ENCODE data around the gene CCPG1. TPM values are rescaled to one million over a fixed set of nuclear protein-coding genes. Genes with fewer than 3 reads are reported as not detected.
"Not testable (repeated sequence)": the region's sequence is repeated elsewhere in the genome, so short reads cannot be mapped to it uniquely, and the experiment has no call there.

The CCPG1 gene
- total and polyA plus RNA-seq, 10 of the 15 experiments (the other 5 are each of a cell fraction or from before 2014, with no cell fraction given), result 5.1 to 15.8 (median 10.0) TPM

DNA sequence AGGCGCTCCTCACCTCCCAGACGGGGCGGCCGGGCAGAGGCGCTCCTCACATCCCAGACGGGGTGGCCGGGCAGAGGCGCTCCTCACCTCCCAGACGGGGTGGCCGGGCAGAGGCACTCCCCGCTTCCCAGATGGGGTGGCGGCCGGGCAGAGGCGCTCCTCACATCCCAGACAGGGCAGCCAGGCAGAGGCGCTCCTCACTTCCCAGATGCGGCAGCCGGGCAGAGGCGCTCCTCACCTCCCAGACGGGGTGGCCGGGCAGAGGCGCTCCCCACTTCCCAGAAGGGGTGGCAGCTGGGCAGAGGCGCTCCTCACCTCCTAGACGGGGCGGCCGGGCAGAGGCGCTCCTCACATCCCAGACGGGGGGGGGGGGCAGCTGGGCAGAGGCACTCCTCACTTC is 37.8 kb upstream of the CCPG1 start:
- in situ Hi-C loops (cut with MboI), result loop anchor here (25.0 kb wide), 2 partner anchors 1484 to 1634 kb away; no protein-coding TSS in a partner anchor
- intact Hi-C loops (cut with micrococcal nuclease; ENCODE audit: unreplicated experiment); SMC1A ChIA-PET (ENCODE audit: uncharacterized antibody, unreplicated experiment); H2AFZ ChIP-seq (ENCODE audit: control insufficient read depth, low read depth, low read length); H3K9me3 ChIP-seq (replicated peaks; ENCODE audit: control insufficient read depth, insufficient read depth, low read length); H3K27ac ChIP-seq (ENCODE audit: control insufficient read depth, insufficient read depth); H3K79me2 ChIP-seq (ENCODE audit: control insufficient read depth, insufficient read depth, low read length); H3K4me1 ChIP-seq (ENCODE audit: control insufficient read depth, insufficient read depth, low read length); H4K20me1 ChIP-seq (ENCODE audit: control insufficient read depth, insufficient read depth); POLR2A ChIA-PET; DNase-seq (ENCODE audit: low read depth, low spot score); H3K9ac ChIP-seq (ENCODE audit: control insufficient read depth, insufficient read depth, low read length); H3K4me3 ChIP-seq; H3K27me3 ChIP-seq (replicated peaks in 1 of 2; ENCODE audit: control insufficient read depth in 2 of 2, insufficient read depth in 2 of 2, low read length in 1 of 2); FAIRE-seq; H3K4me2 ChIP-seq (ENCODE audit: control insufficient read depth, insufficient read depth); ATAC-seq; RAD21 ChIA-PET (ENCODE audit: unreplicated experiment); CTCF ChIA-PET; H3K36me3 ChIP-seq (ENCODE audit: control insufficient read depth in 2 of 2, insufficient read depth in 2 of 2, low read length in 1 of 2); BruUV-seq (replicated peaks): not testable (repeated sequence)
- WGBS (ENCODE audit: insufficient coverage, insufficient replicate concordance, low lambda C conversion rate, missing lambda C conversion rate), result 87% methylated on average over 12 of the region's 27 CpGs

DNA sequence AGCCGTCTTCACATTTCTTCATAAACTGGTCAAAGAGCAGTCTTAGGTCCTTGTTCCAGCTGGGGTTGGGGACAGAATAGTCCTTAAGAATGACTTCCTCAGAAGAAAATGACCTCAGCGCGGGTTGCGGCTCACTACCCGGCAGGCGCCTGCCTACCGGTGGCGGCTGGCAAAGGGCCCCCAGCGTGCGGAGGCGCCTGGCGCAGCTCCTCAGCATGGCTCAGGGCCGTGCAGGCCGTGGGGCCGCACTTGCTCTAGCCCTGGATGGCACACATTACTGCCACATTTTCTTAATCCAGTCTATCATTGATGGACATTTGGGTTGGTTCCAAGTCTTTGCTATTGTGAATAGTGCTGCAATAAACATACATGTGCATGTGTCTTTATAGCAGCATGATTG is 35.0 kb upstream of the CCPG1 start:
- H3K9me3 ChIP-seq (replicated peaks; ENCODE audit: control insufficient read depth, insufficient read depth, low read length); H3K27me3 ChIP-seq (replicated peaks in 1 of 2; ENCODE audit: control insufficient read depth in 2 of 2, insufficient read depth in 2 of 2, low read length in 1 of 2); H4K20me1 ChIP-seq (ENCODE audit: control insufficient read depth, insufficient read depth); H3K4me2 ChIP-seq (ENCODE audit: control insufficient read depth, insufficient read depth); DNase-seq (ENCODE audit: low read depth, low spot score); RAD21 ChIA-PET (ENCODE audit: unreplicated experiment); intact Hi-C loops (cut with micrococcal nuclease; ENCODE audit: unreplicated experiment); POLR2A ChIA-PET; H3K27ac ChIP-seq (ENCODE audit: control insufficient read depth, insufficient read depth); ATAC-seq; SMC1A ChIA-PET (ENCODE audit: uncharacterized antibody, unreplicated experiment); BruUV-seq (replicated peaks); H3K4me1 ChIP-seq (ENCODE audit: control insufficient read depth, insufficient read depth, low read length); FAIRE-seq; H2AFZ ChIP-seq (ENCODE audit: control insufficient read depth, low read depth, low read length); H3K79me2 ChIP-seq (ENCODE audit: control insufficient read depth, insufficient read depth, low read length); CTCF ChIA-PET; H3K36me3 ChIP-seq (ENCODE audit: control insufficient read depth in 2 of 2, insufficient read depth in 2 of 2, low read length in 1 of 2); H3K9ac ChIP-seq (ENCODE audit: control insufficient read depth, insufficient read depth, low read length); H3K4me3 ChIP-seq: not testable (repeated sequence)
- in situ Hi-C loops (cut with MboI), result loop anchor here (25.0 kb wide), 2 partner anchors 1481 to 1631 kb away; no protein-coding TSS in a partner anchor
- 92% methylated on average over 15 of the region's 15 CpGs for WGBS (ENCODE audit: insufficient coverage, insufficient replicate concordance, low lambda C conversion rate, missing lambda C conversion rate)

Data from GM12878 (cell line).